Stimulated activated CD4-positive, alpha-beta T cell treated with anti-CD3 and anti-CD28 coated beads, Interleukin-4, amount 100 ng/mL, for 24 hours (primary cell): ENCODE results near the gene PGM1.

Experiments used
- DNase-seq: peaks from one replicate; pipeline ENCODE4 v3.0.0-alpha.2; 2020

The PGM1 gene

GRCh38 chr1:63669151-63669961 is 76.1 kb downstream of the PGM1 start:
- DNase-seq, result no peak

DNA sequence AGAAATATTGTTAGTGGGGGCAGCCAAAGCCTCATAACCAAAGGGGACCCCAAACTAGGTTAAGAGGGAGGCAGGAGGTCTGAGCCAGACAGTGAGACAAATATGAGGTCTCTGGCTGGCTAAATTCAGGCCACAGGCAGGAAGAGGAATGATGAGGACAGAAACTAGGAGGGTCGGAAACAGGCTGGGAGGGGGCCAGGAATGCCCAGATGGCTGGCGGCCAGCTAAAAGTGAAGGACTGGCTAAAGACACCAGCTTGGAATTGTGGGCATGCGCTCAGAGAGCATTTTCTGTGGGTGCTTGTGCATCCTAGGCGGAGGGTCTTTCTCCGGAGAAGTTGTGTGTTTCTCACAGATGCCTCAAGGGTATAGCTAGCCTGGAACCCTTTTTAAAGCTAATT is 77.0 kb downstream of the PGM1 start:
- no peak for DNase-seq

- no peak for DNase-seq
These were observed 78.3 kb downstream of the PGM1 start for GRCh38 chr1:63671514-63671913.

DNA sequence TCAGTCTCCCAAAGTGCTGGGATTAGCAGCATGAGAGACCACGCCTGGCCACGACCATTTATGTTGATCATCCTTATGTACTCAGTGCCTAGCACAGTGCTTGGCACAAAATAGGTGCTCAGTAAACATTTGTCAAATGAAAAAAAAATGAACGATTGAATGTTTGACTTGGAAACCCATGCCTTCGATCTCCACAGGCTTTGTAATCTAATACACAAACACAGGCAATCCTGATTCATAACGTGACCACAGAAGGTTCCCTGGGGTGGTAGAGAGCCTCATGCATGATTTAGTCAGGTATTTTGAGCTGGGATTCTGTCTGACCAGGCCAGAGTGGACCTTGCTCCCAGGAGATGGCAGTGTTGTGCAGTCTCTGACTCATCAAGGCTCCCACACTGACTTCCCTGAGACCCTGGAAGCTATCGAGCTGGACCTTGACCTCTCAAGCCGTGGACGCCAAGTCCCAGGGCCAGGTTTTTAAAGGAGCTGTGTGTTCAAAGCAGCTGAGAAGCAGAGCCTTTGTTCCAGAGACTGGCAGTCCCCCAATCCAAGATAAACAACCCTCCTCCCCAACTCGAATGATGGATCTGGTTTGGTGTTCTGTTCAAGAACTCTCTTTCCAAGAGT is 81.1 kb downstream of the PGM1 start:
- no peak for DNase-seq

DNA sequence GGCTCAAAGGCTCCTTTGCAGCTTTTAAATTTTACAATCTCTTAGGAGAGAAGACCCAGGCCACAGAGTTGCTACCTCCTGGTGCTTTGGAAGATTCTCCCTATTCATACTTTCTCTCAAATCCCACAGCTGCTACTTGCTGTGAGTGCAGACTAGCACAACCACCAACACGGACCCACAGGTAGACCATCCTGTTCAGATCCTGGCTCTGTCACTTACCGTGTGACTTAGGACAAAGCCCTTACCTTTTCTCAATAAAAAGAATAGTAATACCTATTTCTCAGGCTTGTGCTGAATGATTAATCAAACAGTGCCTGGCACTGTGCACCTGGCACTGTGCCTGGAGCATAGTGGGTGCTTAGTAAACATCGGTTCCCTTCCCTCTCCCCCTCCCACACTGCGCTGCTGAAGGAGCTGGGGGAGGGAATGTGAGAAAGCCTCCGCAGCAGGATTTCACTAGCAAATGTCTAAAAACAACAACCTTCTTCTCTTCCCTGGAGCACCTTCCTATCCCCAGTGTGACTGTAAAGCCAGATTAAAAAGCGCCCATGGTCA is 81.7 kb downstream of the PGM1 start:
- DNase-seq, result no peak

DNA sequence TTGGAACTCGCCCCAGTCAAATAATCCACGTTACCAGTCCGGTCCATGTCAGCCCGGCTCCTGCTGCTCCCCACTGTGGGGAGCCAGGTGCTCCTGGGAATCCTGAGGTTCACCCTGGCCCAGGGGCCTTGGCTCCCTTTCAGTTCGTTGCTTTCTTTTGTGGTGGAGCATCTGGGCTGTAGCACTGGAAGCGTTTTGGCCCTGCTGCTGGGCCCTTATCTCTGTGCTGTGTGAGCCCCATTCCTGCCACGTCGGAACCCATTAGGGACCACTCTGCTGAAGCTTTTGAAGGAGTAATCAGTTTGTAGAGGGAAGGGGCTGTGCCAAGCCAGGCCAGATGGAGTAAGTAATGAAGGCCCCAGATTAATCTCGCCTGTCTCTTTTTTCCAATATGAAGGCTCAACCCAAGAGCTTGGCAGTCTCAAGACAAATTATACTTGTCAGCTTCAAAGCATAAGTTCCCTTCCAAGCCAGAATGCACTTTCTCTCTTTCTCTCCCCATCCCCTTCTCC is 82.3 kb downstream of the PGM1 start:
- no peak for DNase-seq

DNA sequence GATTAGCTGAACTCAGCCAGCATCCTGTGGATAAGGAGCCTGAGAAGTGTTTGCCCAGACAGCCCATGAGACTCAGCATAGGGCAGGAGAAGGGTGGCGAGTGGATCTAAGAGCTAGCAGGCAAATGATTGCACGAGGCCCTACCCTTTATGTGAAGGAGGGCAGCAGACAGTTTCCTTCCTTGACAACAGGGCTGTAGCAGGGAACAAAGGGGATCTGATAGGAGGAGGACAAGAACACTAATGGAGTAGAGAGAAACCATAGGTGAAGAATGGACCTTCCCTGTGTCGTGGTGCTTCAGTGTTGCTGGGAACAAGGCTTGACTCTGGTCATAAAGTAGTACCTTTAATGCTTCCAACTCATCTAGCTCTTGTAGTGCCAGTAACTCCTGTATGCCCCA is 84.3 kb downstream of the PGM1 start:
- no peak for DNase-seq

DNA sequence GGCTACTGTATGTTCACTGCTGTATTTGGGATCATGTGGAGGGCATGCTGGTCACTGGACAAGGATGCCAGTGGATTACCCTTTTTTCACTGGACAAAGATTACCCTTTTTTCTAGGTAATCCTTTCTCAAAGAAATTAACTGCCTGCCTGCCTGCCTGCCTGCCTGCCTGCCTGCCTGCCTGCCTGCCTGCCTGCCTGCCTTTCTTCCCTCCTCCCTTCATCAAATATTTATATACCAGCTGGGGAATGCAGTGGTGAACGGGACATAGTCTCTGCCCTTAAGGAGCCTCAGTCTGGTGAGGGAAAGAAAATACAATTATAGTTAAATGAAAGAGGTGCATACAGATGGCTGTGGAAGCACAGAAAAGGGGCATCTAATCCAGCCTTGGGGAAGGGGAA is 85.0 kb downstream of the PGM1 start:
- no peak for DNase-seq

- no peak for DNase-seq
These were observed 85.9 kb downstream of the PGM1 start for GRCh38 chr1:63679076-63679475.

GRCh38 chr1:63679589-63679988 is 86.4 kb downstream of the PGM1 start:
- DNase-seq, result no peak

- DNase-seq, result no peak
These were observed 89.7 kb downstream of the PGM1 start for GRCh38 chr1:63682936-63683335.

DNA sequence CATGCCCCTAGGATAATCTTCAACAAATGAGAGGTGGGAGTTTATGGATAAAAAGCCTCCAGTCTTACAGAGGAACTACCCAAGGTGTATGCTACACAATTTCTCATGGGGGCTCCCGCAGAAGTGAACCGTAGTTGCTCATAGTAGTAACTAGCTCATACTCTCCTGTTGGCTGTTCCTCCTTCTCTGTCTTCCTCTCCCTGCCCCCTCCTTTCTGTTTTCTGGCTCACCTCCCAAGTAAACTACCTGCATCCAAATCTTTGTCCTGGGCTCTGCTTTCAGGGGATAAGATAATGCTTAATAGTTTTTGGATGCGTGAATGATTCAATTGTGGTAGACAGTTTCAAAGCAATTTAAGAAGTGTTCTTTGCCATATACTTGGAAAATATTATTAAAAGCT is 90.5 kb downstream of the PGM1 start:
- DNase-seq, result no peak

DNA sequence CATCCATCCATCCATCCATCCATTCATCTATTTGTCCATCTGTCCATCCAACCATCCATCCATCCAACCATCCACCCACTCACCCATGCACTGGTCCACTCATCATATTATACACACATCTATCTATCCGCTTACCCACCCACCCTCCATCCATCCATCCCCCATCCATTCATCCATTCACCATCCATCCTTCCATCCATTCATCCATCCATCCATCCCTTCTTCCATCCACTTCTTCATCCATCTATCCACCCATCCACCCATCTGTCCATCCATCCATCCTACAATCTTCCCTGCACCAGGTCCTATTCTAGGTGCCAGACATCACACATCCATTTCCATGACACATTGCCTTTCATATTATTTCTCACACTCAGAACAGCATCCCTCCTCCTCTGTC is 93.5 kb downstream of the PGM1 start:
- no peak for DNase-seq

DNA sequence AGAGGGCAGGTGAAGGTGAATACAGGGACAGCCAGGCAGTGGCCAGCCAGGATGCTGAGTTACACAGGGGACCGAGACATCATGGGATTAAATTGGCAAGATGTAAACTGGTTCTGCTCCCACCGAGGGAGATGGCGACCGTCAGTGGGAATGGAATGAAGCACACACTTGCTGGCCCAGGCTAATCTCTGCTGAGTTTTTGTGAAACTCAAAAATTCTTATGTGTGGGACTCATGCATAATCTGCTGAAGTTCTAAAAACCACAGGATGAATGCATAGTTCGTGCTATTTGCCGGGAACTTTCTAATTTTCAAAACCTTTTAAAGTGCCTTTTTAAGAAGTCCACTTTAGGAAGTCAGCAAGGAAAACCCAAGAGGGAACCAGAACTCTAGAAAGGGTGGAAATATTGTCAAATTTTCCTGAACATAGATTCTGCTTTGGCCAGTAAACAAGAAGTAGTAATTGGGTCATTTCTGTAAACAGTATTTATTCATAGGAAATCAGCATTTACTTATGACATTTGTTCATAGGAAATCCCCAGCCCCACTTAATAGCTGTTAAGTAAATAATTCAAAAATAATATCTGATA is 95.2 kb downstream of the PGM1 start:
- DNase-seq, result no peak

GRCh38 chr1:63690966-63691700 is 97.9 kb downstream of the PGM1 start:
- no peak for DNase-seq

DNA sequence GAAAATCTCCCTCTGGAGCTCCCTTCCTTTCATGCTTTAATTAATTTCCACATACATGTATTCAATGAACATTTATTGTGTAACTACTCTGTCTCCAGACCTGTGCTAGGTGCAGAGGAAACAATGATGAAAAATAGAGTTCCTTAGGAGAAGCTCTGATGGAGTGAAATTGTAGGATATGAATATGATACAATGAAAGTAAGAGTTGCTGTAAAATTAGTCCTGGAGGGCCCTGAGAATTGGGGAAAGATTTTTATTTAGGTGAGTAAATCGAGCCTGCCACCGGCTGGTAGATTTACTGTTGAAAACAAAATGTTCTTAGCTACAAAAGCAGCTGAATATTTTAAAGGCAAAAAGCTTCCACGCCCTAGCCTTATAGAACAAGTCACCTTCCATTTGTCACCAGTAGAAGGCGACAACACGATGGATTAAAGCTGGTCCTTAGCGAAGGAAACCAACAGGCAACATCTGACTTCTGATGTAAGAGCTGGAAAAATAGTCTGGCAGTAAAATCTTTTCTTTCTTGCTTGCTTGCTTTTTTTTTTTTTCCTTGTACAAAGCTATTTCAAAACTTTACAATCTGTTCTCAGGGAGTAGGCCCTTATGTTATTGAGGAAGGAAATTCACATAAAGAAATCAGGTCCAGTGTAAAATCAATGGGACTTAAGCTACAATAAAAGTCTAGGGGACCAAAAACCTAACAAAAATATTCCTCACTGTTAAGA is 98.7 kb downstream of the PGM1 start:
- peak; percentile 16 for DNase-seq

DNA sequence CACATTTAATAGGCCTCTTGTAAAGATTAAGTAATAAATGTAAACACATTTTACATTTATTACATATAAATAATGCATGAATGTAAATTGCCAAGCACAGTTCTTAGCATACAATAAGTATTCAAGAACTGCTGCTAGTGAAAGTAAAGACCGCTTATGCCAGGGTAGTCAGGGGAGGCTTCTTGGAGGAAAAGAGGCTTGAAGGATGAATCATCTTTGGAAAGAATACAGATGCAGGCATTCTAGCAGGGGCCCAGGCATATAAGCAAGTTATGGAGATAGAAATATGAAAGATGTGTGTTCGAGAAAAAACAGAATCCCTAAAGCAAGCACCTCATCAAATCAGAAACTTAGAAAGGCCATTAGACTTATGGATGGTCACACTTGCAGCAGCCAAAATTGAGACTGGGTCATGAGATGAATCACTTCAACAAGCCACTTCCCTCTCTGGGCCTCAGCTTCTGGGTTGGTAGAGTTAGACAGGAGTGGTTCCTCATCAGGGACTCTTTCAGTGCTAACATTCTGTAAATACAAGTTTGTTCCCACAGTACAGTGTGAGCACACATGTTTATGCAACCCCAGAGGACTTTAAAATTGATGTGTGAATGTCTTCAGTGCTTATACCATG is 100.8 kb downstream of the PGM1 start:
- DNase-seq, result no peak

GRCh38 chr1:63698001-63698838 is 105.0 kb downstream of the PGM1 start:
- DNase-seq, result no peak

GRCh38 chr1:63701187-63701586 is 108.0 kb downstream of the PGM1 start:
- DNase-seq, result no peak

- DNase-seq, result no peak
These were observed 110.5 kb downstream of the PGM1 start for GRCh38 chr1:63703701-63704107.

DNA sequence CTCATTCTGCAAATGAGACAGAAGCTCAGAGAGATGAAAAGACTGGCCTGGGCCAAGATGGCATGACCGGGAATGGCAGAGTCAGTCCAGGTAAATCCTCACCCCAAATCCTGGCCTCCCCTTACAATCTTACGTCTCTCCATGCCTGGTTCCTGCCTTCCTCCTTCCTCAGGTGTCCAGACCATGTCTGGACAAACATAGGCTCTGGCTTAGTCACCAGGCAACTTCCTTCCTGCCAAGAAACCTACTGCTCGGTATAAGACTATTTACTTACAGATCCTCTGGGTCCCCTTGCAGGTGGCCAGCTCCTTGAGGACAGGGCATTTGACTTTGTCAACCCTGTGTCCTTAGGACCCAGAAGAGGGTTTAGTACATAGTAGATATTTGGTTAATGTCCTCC is 111.2 kb downstream of the PGM1 start:
- no peak for DNase-seq
